Regular cardiac myocyte (primary cell): Measurements from ENCODE around the gene NLRP7. TPM values are rescaled to one million over a fixed set of nuclear protein-coding genes. Genes with fewer than 3 reads are reported as not detected.

Source experiments
- total RNA-seq: library from RNA; depleted of rRNA; stranded (reverse); fragments of >200 nt; gene quantifications from 2 replicates; pipeline ENCODE4 v1.2.3, GENCODE V29; 2014

The NLRP7 gene
- total RNA-seq = not detected in 2 replicates

GRCh38 chr19:54947381-54947780 lies at the start of gene NLRP7:
Gene NLRP7, minus strand, starts transcription at chr19:54947530.

GRCh38 chr19:54905803-54906511 lies 41.4 kb downstream of the NLRP7 start, which contains the start of gene NCR1:
Gene NCR1, plus strand, starts transcription at chr19:54906148. Its CDS starts 40 bp downstream, at chr19:54906188.

GRCh38 chr19:54873990-54874389 lies 73.3 kb downstream of the NLRP7 start, which contains the start of gene FCAR:
Gene FCAR, plus strand, starts transcription at chr19:54874235. Its CDS starts 55 bp downstream, at chr19:54874290.

Other genes starting within 250 kb of the NLRP7 start
- not detected in 2 replicates for gene KIR3DL3, start 223.1 kb downstream of the NLRP7 start, total RNA-seq
- gene KIR2DL3, start 209.0 kb downstream of the NLRP7 start, total RNA-seq = not detected in 2 replicates
- not detected in 2 replicates for gene KIR2DL1, start 177.7 kb downstream of the NLRP7 start, total RNA-seq
- gene KIR2DL4, start 143.9 kb downstream of the NLRP7 start, total RNA-seq = not detected in 2 replicates
- not detected in 2 replicates for gene KIR3DL1, start 131.1 kb downstream of the NLRP7 start, total RNA-seq
- not detected in 2 replicates for gene KIR2DS4, start 114.9 kb downstream of the NLRP7 start, total RNA-seq
- gene KIR3DL2, start 97.1 kb downstream of the NLRP7 start, total RNA-seq = not detected in 2 replicates
- gene FCAR, start 73.3 kb downstream of the NLRP7 start, total RNA-seq = not detected in 2 replicates
- gene NCR1, start 41.4 kb downstream of the NLRP7 start, total RNA-seq = not detected in 2 replicates
- gene NLRP2, start 18.8 kb upstream of the NLRP7 start, total RNA-seq = 0.77 and 0.85 TPM in 2 replicates
- gene GP6, start 90.7 kb upstream of the NLRP7 start, total RNA-seq = not detected in 2 replicates
- gene RDH13, start 115.6 kb upstream of the NLRP7 start, total RNA-seq = 10.0 and 11.3 TPM in 2 replicates
- gene EPS8L1, start 128.3 kb upstream of the NLRP7 start, total RNA-seq = 0.56 and 1.3 TPM in 2 replicates
- 31.0 and 42.9 TPM in 2 replicates for gene PPP1R12C, start 170.1 kb upstream of the NLRP7 start, total RNA-seq
- gene TNNT1, start 201.7 kb upstream of the NLRP7 start, total RNA-seq = 3.4 and 3.8 TPM in 2 replicates
- gene TNNI3, start 210.2 kb upstream of the NLRP7 start, total RNA-seq = not detected in 2 replicates
- 0.77 and 0.85 TPM in 2 replicates for gene DNAAF3, start 219.1 kb upstream of the NLRP7 start, total RNA-seq
- 0.96 TPM in 1 of 2 replicates, not detected in the other for gene SYT5, start 232.8 kb upstream of the NLRP7 start, total RNA-seq